H1 (cell line): ENCODE measurements around the gene CTSA. TPM values are rescaled to one million over a fixed set of nuclear protein-coding genes. Genes with fewer than 3 reads are reported as not detected.

Experiments
- CTCF ChIA-PET: fragments of 300-600 bp; sonication (Branson Sonifier 250); formaldehyde crosslinking; loops from one replicate; lab custom pipeline; 2021; ENCODE audit not compliant: partially characterized antibody; lab: Charles Lee
- POLR2A ChIA-PET: fragments of 300-600 bp; sonication (Branson Sonifier 250); formaldehyde crosslinking; loops from one replicate; lab custom pipeline; 2021; ENCODE audit warnings: inconsistent platforms; ENCODE audit not compliant: partially characterized antibody; lab: Charles Lee
- DNase-seq, 2 experiments: peaks; one replicate each; pipeline versions ENCODE4 v3.0.0 to v3.0.0-alpha.2; 2010 to 2022; ENCODE audit warnings: low spot score in 2 of 2, low read depth in 1 of 2, mixed read lengths in 1 of 2
- FAIRE-seq: peaks from 2 replicates; lab custom pipeline; 2011; peaks lifted over from hg19 to GRCh38; lab: Jason Lieb, UNC
- H2AFZ ChIP-seq: 2 replicates; pipeline ENCODE4 v1.8.1; 2012; ENCODE audit warnings: low read length, inconsistent platforms
- H2AK5ac ChIP-seq: 2 replicates; pipeline ENCODE4 v1.6.1; 2013; ENCODE audit warnings: low read depth, low read length
- H2BK120ac ChIP-seq: replicated peaks from 2 replicates; pipeline ENCODE3; 2013; ENCODE audit warnings: low read depth, low read length, inconsistent platforms
- H2BK12ac ChIP-seq: 2 replicates; pipeline ENCODE4 v1.6.1; 2013; ENCODE audit warnings: low read depth, low read length
- H2BK15ac ChIP-seq: 2 replicates; pipeline ENCODE4 v1.6.1; 2013; ENCODE audit warnings: low read length
- H2BK20ac ChIP-seq: 2 replicates; pipeline ENCODE4 v1.6.1; 2013; ENCODE audit warnings: low read length
- H2BK5ac ChIP-seq: 2 replicates; pipeline ENCODE4 v1.6.1; 2013; ENCODE audit warnings: low read depth, low read length
- H3K14ac ChIP-seq: 2 replicates; pipeline ENCODE4 v1.6.1; 2013; ENCODE audit warnings: inconsistent platforms; ENCODE audit not compliant: insufficient read length
- H3K18ac ChIP-seq: 2 replicates; pipeline ENCODE4 v1.6.1; 2013; ENCODE audit warnings: low read length; ENCODE audit errors: extremely low read depth
- H3K23ac ChIP-seq: 2 replicates; pipeline ENCODE4 v1.6.1; 2013; ENCODE audit warnings: inconsistent platforms; ENCODE audit not compliant: insufficient read length
- H3K23me2 ChIP-seq: 2 replicates; pipeline ENCODE4 v1.6.1; 2013; ENCODE audit warnings: low read depth, low read length
- H3K27ac ChIP-seq: 2 replicates; pipeline ENCODE4 v1.6.1; 2011; ENCODE audit warnings: low read depth, low read length, inconsistent platforms
- H3K27me3 ChIP-seq, 4 experiments: replicated peaks in 1 of 4; 1 replicate in 1 of 4; 2 replicates in 3 of 4; pipeline versions ENCODE4 v1.6.1 to v1.8.1; 2011 to 2013; ENCODE audit warnings: low read length in 3 of 4, mild to moderate bottlenecking in 3 of 4, inconsistent platforms in 2 of 4, mixed read lengths in 2 of 4, moderate library complexity in 1 of 4; ENCODE audit not compliant: control insufficient read depth in 3 of 4, insufficient read depth in 3 of 4; ENCODE audit errors: extremely low read depth in 1 of 4
- H3K36me3 ChIP-seq, 4 experiments: 2 replicates each; pipeline versions ENCODE4 v1.6.1 to v1.8.1; 2011 to 2013; ENCODE audit warnings: mild to moderate bottlenecking in 4 of 4, low read length in 3 of 4, moderate library complexity in 2 of 4, control low read depth in 1 of 4, inconsistent platforms in 1 of 4; ENCODE audit not compliant: insufficient read depth in 4 of 4, control insufficient read depth in 2 of 4
- H3K4ac ChIP-seq: replicated peaks from 2 replicates; pipeline ENCODE3; 2013; ENCODE audit warnings: low read length, low read depth, mixed read lengths, inconsistent platforms; ENCODE audit not compliant: insufficient read length
- H3K4me1 ChIP-seq, 4 experiments: replicated peaks in 1 of 4; 1 replicate in 1 of 4; 2 replicates in 3 of 4; pipeline versions ENCODE4 v1.6.1 to v1.8.1; 2011 to 2013; ENCODE audit warnings: low read length in 3 of 4, inconsistent platforms in 2 of 4, mixed read lengths in 1 of 4; ENCODE audit not compliant: insufficient read depth in 4 of 4, control insufficient read depth in 3 of 4
- H3K4me2 ChIP-seq, 2 experiments: 2 replicates each; pipeline versions ENCODE4 v1.6.1 to v1.8.1; 2011 to 2013; ENCODE audit warnings: low read depth in 2 of 2, low read length in 2 of 2, control low read depth in 1 of 2, inconsistent platforms in 1 of 2, mild to moderate bottlenecking in 1 of 2; ENCODE audit not compliant: insufficient read depth in 1 of 2
- H3K4me3 ChIP-seq, 4 experiments: fragments of 200-600, 300-600 bp in 1 of 4; sonication (generic), shearing (Covaris generic), sonication (Bioruptor Twin) in 1 of 4; 2 replicates each; pipeline versions ENCODE4 v1.5.1 to v1.8.1; 2011 to 2016; ENCODE audit warnings: low read length in 4 of 4, low read depth in 3 of 4, control low read depth in 2 of 4, inconsistent platforms in 2 of 4, mild to moderate bottlenecking in 2 of 4, mixed read lengths in 1 of 4, moderate library complexity in 1 of 4; ENCODE audit not compliant: insufficient read depth in 2 of 4; ENCODE audit errors: extremely low read depth in 1 of 4
- H3K56ac ChIP-seq: replicated peaks from 2 replicates; pipeline ENCODE3; 2013; ENCODE audit warnings: low read depth, mild to moderate bottlenecking, mixed read lengths, low read length, inconsistent platforms; ENCODE audit not compliant: insufficient read length
- H3K79me1 ChIP-seq: 2 replicates; pipeline ENCODE4 v1.6.1; 2013; ENCODE audit warnings: low read depth, low read length, control low read depth
- H3K79me2 ChIP-seq, 2 experiments: 2 replicates each; pipeline versions ENCODE4 v1.6.1 to v1.8.1; 2012 to 2013; ENCODE audit warnings: low read length in 2 of 2, mild to moderate bottlenecking in 2 of 2, inconsistent platforms in 1 of 2; ENCODE audit not compliant: insufficient read depth in 2 of 2, control insufficient read depth in 1 of 2
- H3K9ac ChIP-seq, 4 experiments: replicated peaks in 1 of 4; 1 replicate in 1 of 4; 2 replicates in 3 of 4; pipeline versions ENCODE4 v1.6.1 to v1.8.1; 2011 to 2013; ENCODE audit warnings: low read depth in 3 of 4, low read length in 3 of 4, control low read depth in 2 of 4, mild to moderate bottlenecking in 2 of 4, moderate library complexity in 2 of 4, inconsistent platforms in 1 of 4; ENCODE audit errors: extremely low read depth in 1 of 4
- H3K9me3 ChIP-seq, 2 experiments: 2 replicates each; pipeline versions ENCODE4 v1.6.1 to v1.8.1; 2012 to 2013; ENCODE audit warnings: mild to moderate bottlenecking in 2 of 2, moderate library complexity in 2 of 2, control low read depth in 1 of 2, inconsistent platforms in 1 of 2, low read depth in 1 of 2, low read length in 1 of 2, mixed read lengths in 1 of 2; ENCODE audit not compliant: insufficient read depth in 2 of 2
- H4K20me1 ChIP-seq, 2 experiments: replicated peaks in 1 of 2; 2 replicates each; pipeline versions ENCODE3 to v1.8.1; 2011 to 2013; ENCODE audit warnings: inconsistent platforms in 2 of 2, low read length in 2 of 2, mild to moderate bottlenecking in 1 of 2; ENCODE audit not compliant: insufficient read depth in 2 of 2, control insufficient read depth in 1 of 2
- H4K5ac ChIP-seq: 2 replicates; pipeline ENCODE4 v1.6.1; 2013; ENCODE audit warnings: low read length, low read depth, mixed read lengths, inconsistent platforms; ENCODE audit not compliant: insufficient read length
- H4K8ac ChIP-seq: 2 replicates; pipeline ENCODE4 v1.8.0; 2013; ENCODE audit warnings: mild to moderate bottlenecking, moderate library complexity, low read length, inconsistent platforms; ENCODE audit not compliant: insufficient read depth; ENCODE audit errors: extremely low read depth
- H4K91ac ChIP-seq: replicated peaks from 2 replicates; pipeline ENCODE3; 2013; ENCODE audit warnings: low read length, mixed read lengths, inconsistent platforms; ENCODE audit not compliant: insufficient read length
- CBX8 ChIP-seq: fragments of 300-800, 300-1000 bp; sonication (generic); IDR thresholded peaks from 2 replicates; pipeline ENCODE4 v1.7.1; 2016; ENCODE audit warnings: low read depth, low read length, borderline replicate concordance
- CTBP2 ChIP-seq: IDR thresholded peaks from 2 replicates; pipeline ENCODE4 v1.7.0; 2011; ENCODE audit warnings: borderline replicate concordance, mild to moderate bottlenecking, moderate library complexity, mixed read lengths, low read length; ENCODE audit not compliant: insufficient read depth, insufficient read length
- HDAC2 ChIP-seq, 2 experiments: fragments of 300-600 bp in 1 of 2; sonication (generic) in 1 of 2; IDR thresholded peaks; 2 replicates each; pipeline ENCODE4 v1.6.1; 2011 to 2012; ENCODE audit warnings: low read depth in 2 of 2, low read length in 2 of 2, mild to moderate bottlenecking in 2 of 2, moderate library complexity in 2 of 2, borderline replicate concordance in 1 of 2, inconsistent platforms in 1 of 2
- RBBP5 ChIP-seq: IDR thresholded peaks from 2 replicates; pipeline ENCODE4 v1.7.1; 2012; ENCODE audit warnings: low read depth, mild to moderate bottlenecking, inconsistent platforms, low read length, moderate library complexity, borderline replicate concordance
- RXRA ChIP-seq: IDR thresholded peaks from 2 replicates; pipeline ENCODE4 v1.6.1; 2011; ENCODE audit warnings: low read depth, mild to moderate bottlenecking, low read length, moderate library complexity; ENCODE audit not compliant: insufficient read depth
- SP4 ChIP-seq: IDR thresholded peaks from 2 replicates; pipeline ENCODE4 v1.6.1; 2012; ENCODE audit warnings: low read length, inconsistent platforms
- SUZ12 ChIP-seq: fragments of 200-600 bp; sonication (generic); IDR thresholded peaks from 2 replicates; pipeline ENCODE4 v1.6.1; 2012; ENCODE audit warnings: mild to moderate bottlenecking, inconsistent platforms, low read length, moderate library complexity, mixed read lengths
- TCF12 ChIP-seq: IDR thresholded peaks from 2 replicates; pipeline ENCODE4 v1.6.1; 2011; ENCODE audit warnings: low read depth, mild to moderate bottlenecking, low read length
- ZNF274 ChIP-seq: IDR thresholded peaks from 2 replicates; pipeline ENCODE4 v1.7.0; 2012; ENCODE audit warnings: low read length, borderline replicate concordance; ENCODE audit errors: extremely low read depth
- WGBS, 2 experiments: shearing (Covaris generic) in 1 of 2; methylation state at CpG; one replicate each; pipeline versions ENCODE4 v1.1.6 to v1.1.7; 2013 to 2015; ENCODE audit warnings: low lambda C conversion rate in 2 of 2, mixed read lengths in 2 of 2, inconsistent platforms in 1 of 2, low coverage in 1 of 2, missing lambda C conversion rate in 1 of 2; ENCODE audit not compliant: insufficient replicate concordance in 2 of 2, insufficient coverage in 1 of 2, insufficient read length in 1 of 2; ENCODE audit errors: extremely low coverage in 1 of 2, missing lambda C conversion rate in 1 of 2; 5-methylcytosine and 5-hydroxymethylcytosine counted together
- polyA plus RNA-seq, 7 experiments: library from polyadenylated mRNA; depleted of rRNA in 3 of 7; stranded (reverse) in 5 of 7; unstranded in 2 of 7; fragments of >200 nt in 5 of 7; fragments of 200-250 nt in 2 of 7; gene quantifications; 1 replicate in 5 of 7; 2 replicates in 1 of 7; 4 replicates in 1 of 7; pipeline versions ENCODE4 v1.2.1 to v1.2.3, GENCODE V29; 2011 to 2013; ENCODE audit warnings: missing spikeins in 2 of 7, mixed read lengths in 2 of 7
- total RNA-seq: library from RNA; stranded (reverse); fragmentation: NEBNext Ultra II Directional; extraction: Animal tissue kit (Norgen Biotek cat#: 25700); gene quantifications from 2 replicates; pipeline ENCODE4 v1.2.1, GENCODE V29; 2021
- TF ChIP-seq, protein P1 (sequence below): IDR thresholded peaks from 2 replicates; pipeline ENCODE4 v1.6.1; 2012; ENCODE audit warnings: low read length, inconsistent platforms

CTSA gene
- total and polyA plus RNA-seq, 2 of the 8 experiments (the other 6 are each of a cell fraction or from before 2014, with no cell fraction given): 49.7 to 74.0 TPM

DNA sequence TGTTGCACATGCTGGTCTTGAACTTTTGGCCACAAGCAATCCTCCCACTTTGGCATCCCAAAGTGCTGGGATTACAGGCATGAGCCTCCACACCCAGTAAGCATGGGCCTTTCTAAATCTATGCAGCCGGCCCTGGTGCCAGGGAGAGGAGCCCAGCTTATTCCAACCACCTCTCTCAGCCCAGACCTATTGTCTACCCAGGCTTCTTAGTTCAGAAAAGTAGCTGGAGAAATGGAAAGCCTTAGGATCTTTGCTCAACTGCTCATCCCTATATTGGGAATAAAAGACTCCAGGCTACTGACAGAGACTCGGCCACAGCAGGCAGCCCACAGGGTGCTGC, 35.6 kb downstream of the CTSA start:
- H4K8ac ChIP-seq: no peak overlapping the region
- H3K9me3 ChIP-seq: no peaks in the 10 kb centered on the region
- no peak overlapping the region for H2BK20ac ChIP-seq
- H3K79me2 ChIP-seq: no peaks in the 10 kb centered on the region
- no peak for TF ChIP-seq HDAC2 (IDR thresholded peaks at IDR 0.05; ENCODE audit: borderline replicate concordance in 1 of 2, low read depth in 2 of 2, low read length in 2 of 2)
- TF ChIP-seq, protein P1, sequence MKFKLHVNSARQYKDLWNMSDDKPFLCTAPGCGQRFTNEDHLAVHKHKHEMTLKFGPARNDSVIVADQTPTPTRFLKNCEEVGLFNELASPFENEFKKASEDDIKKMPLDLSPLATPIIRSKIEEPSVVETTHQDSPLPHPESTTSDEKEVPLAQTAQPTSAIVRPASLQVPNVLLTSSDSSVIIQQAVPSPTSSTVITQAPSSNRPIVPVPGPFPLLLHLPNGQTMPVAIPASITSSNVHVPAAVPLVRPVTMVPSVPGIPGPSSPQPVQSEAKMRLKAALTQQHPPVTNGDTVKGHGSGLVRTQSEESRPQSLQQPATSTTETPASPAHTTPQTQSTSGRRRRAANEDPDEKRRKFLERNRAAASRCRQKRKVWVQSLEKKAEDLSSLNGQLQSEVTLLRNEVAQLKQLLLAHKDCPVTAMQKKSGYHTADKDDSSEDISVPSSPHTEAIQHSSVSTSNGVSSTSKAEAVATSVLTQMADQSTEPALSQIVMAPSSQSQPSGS: no peak
- TF ChIP-seq TCF12: no peak
- no peak for TF ChIP-seq RXRA
- TF ChIP-seq CTBP2: no peak
- no peak for TF ChIP-seq ZNF274
- no peak for TF ChIP-seq CBX8
- TF ChIP-seq SP4: no peak
- TF ChIP-seq SUZ12: no peak
- no peak for TF ChIP-seq RBBP5
- FAIRE-seq: no peak
- no peak overlapping the region for H2AK5ac ChIP-seq
- ChIA-PET POLR2A (interaction anchor here (0.9 to 18.4 kb wide), 8 partner anchors 6 to 36 kb away, joined by 3 to 283 read pairs (median 13); partner anchors contain the start of genes CTSA, NEURL2, PCIF1 and PLTP), CTCF (interaction anchor here (0.7 to 2.4 kb wide), 3 partner anchors 10 to 60 kb away, joined by 3 to 10 read pairs (median 4); no protein-coding TSS in a partner anchor)
- H2BK5ac ChIP-seq: no peak overlapping the region
- no peaks in the 10 kb centered on the region for H3K79me1 ChIP-seq
- no peak overlapping the region for H2BK15ac ChIP-seq
- H3K23ac ChIP-seq: no peak overlapping the region
- H4K91ac ChIP-seq: no peak overlapping the region
- H3K4me1 ChIP-seq: peaks cover 3 to 5% (median 4%) of the 10 kb centered on the region in 4 experiments; a peak in 4 of 7 replicates
- no peak overlapping the region for H3K4me2 ChIP-seq
- H2BK12ac ChIP-seq: no peak overlapping the region
- no peaks in the 10 kb centered on the region for H3K23me2 ChIP-seq
- H3K4me3 ChIP-seq: no peak overlapping the region
- H3K56ac ChIP-seq: no peak overlapping the region
- no peaks in the 10 kb centered on the region for H4K20me1 ChIP-seq
- DNase-seq: no peak
- H2BK120ac ChIP-seq: no peak overlapping the region
- no peak overlapping the region for H4K5ac ChIP-seq
- no peak overlapping the region for H2AFZ ChIP-seq
- WGBS, 2 experiments: 81% methylated on average over 2 of the region's 2 CpGs; no CpG with 5 or more reads in 1 of the 2 experiments
- no peak overlapping the region for H3K9ac ChIP-seq
- no peak overlapping the region for H3K18ac ChIP-seq
- H3K27me3 ChIP-seq: no peaks in the 10 kb centered on the region
- H3K14ac ChIP-seq: no peak overlapping the region
- no peaks in the 10 kb centered on the region for H3K36me3 ChIP-seq
- no peak overlapping the region for H3K27ac ChIP-seq
- no peak overlapping the region for H3K4ac ChIP-seq
